Measurements from ENCODE around the gene MMP17.

MMP17 gene

DNA sequence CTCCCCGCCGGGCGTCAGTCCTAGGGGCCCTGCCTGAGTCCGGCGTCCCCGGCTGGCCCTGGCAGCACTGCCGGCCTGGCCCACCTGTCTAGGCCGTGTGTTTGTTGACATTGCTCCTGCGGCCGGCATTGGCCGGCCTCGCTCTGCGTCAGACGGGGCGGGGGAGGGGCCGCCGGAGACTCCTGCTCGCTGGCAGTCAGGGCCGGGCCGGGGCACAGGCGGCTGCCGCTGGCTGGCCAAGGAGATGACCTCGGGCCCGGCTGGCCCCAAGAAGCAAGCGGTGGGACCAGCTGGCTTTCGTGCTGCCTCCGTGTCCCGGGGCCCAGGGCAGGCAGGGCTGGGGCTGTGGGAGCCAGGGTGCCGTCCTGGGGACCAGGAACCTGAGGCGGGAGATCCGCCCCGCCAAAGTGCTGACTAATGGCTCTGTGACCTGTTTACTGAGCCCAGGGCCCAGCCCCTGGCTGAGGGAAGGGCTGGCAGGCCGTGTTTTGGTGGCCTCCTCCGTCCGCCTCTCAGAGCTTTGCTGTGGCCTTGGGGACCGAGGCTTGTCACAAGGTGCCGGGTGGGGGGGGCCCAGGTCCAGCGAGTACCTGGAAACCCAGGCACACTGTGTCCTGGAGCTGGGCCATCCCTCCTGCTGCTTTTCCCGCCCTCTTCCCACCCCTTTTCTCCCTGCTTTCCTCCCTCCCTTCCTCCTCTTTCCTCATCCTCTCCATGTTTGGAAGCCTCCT is 68.1 kb downstream of the MMP17 start:
- peak; percentile 65 for DNase-seq

GRCh38 chr12:131896811-131897270 is 68.6 kb downstream of the MMP17 start:
- DNase-seq, result no peak

DNA sequence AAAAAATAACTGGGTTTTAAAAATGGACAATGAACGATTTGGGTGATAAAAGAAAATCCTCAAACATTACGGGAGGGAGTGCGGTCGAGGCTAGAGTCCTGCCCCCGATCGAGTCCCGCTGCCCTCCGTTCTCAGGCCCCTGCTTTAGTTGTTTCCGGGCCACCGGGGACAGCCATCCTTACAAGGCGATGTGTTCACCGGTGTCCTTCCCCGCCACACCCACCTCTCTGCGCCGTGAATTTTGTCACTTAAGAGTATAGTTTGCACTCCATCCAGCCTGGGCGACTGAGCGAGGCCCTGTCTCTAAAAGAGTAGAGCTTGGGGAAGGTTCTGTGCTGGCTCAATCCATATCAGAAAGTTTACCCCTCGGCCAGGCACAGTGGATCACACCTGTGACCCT is 69.1 kb downstream of the MMP17 start:
- DNase-seq, result no peak

GRCh38 chr12:131897875-131898274 is 69.7 kb downstream of the MMP17 start:
- no peak for DNase-seq

- DNase-seq, result no peak
These were observed 72.2 kb downstream of the MMP17 start for GRCh38 chr12:131900397-131900796.
